AG09309 (cell line): ENCODE data around the gene NFIL3.
A peak's percentile ranks its signal among the peaks of the same experiment; 100 is the strongest.
"Not testable (repeated sequence)": the region's sequence is repeated elsewhere in the genome, so short reads cannot be mapped to it uniquely, and the experiment has no call there.

Source experiments
- DNase-seq: peaks from one replicate; pipeline ENCODE4 v3.0.0-alpha.2; 2010; ENCODE audit warnings: low read depth
- H3K4me3 ChIP-seq: 2 replicates; pipeline ENCODE4 v1.5.1; 2011; ENCODE audit warnings: mild to moderate bottlenecking, low read depth, low read length, moderate library complexity; ENCODE audit not compliant: control insufficient read depth
- CTCF ChIP-seq: IDR thresholded peaks from 2 replicates; pipeline ENCODE4 v1.5.1; 2011; ENCODE audit warnings: mild to moderate bottlenecking, low read depth, low read length, inconsistent platforms; ENCODE audit not compliant: insufficient read depth, control insufficient read depth; ENCODE audit errors: missing control alignments

Gene NFIL3

DNA sequence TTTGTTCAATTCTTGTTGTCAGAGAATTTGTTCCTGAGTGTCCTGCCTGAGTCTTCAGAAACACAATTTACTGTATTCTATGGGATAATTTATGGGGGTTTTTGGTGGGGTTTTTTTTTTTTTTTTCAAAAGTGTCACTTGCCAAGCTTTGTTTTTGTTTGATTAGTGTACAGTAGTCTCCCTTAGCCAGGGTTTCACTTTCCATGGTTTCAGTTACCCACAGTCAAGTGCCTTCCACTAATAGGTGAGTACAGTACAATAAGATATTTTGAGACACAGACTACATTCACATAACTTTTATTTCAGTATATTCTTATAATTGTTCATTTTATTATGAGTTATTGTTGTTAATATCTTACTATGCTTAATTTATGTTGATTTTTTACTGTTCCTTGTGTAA lies 36.9 kb downstream of the NFIL3 start:
- no peak for DNase-seq
- TF ChIP-seq CTCF, result no peak

GRCh38 chr9:91384954-91385353 lies 38.7 kb downstream of the NFIL3 start:
- no peak for DNase-seq
- no peak overlapping the region for H3K4me3 ChIP-seq
- TF ChIP-seq CTCF, result no peak

More for the DNA sequence above, 36.9 kb downstream of the NFIL3 start:
- no peak overlapping the region for H3K4me3 ChIP-seq

DNA sequence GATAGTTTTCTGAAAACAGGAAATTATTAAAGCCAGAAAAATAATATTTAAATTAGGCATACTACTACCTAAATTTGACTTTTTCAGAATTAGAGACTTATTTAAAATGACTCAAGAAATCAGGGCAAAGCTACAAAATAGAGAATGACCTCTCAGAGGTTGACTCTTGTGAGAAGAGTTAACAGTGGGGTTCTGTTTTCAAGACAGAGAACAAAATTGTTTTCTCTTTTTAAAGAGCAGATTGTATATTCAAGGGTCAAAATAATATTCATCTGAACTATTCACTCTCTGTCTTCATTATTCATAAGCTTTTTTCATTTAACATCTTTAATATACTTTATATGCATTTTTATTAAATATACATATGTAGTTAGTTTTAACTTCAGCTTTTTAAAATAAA lies 40.1 kb downstream of the NFIL3 start:
- no peak overlapping the region for H3K4me3 ChIP-seq
- TF ChIP-seq CTCF, result no peak

GRCh38 chr9:91382298-91382697 lies 41.3 kb downstream of the NFIL3 start:
- DNase-seq, result no peak
- TF ChIP-seq CTCF, result no peak
- H3K4me3 ChIP-seq, result no peak overlapping the region

More for the DNA sequence above, 40.1 kb downstream of the NFIL3 start:
- DNase-seq, result no peak

GRCh38 chr9:91379426-91379825 lies 44.2 kb downstream of the NFIL3 start:
- H3K4me3 ChIP-seq, result no peak overlapping the region
- DNase-seq, result no peak
- TF ChIP-seq CTCF, result no peak

DNA sequence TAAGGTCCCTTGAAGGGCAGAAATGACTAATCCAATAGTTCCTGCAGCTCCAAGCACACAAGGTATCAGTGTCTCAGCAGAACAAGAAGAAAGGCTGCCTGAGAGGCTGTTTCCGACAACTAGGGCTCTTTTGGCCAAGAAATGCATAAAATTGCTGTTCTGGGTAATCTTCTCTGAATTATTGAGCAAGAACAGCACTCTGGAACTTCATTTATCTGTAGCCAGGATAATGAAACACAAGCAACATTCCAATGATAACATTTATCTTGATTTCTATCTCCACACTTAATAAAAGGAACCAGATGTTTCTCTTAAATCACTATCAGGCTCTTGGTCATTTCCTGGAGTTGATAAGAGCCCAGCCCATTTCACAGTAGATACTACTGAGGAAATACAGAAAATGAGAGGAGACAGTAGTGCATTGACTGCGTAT lies 44.9 kb downstream of the NFIL3 start:
- DNase-seq, result peak; percentile 67
- no peak for TF ChIP-seq CTCF
- no peak overlapping the region for H3K4me3 ChIP-seq

GRCh38 chr9:91378054-91378453 lies 45.6 kb downstream of the NFIL3 start:
- DNase-seq, H3K4me3 ChIP-seq: not testable (repeated sequence)
